ENCODE results near the gene TRAF1. TPM values are rescaled to one million over a fixed set of nuclear protein-coding genes. Genes with fewer than 3 reads are reported as not detected.
A peak's percentile ranks its signal among the peaks of the same experiment; 100 is the strongest.

TRAF1 gene
- total RNA-seq, 4 donors from 2014 or later: 12.3 to 21.0 (median 19.8) TPM

DNA sequence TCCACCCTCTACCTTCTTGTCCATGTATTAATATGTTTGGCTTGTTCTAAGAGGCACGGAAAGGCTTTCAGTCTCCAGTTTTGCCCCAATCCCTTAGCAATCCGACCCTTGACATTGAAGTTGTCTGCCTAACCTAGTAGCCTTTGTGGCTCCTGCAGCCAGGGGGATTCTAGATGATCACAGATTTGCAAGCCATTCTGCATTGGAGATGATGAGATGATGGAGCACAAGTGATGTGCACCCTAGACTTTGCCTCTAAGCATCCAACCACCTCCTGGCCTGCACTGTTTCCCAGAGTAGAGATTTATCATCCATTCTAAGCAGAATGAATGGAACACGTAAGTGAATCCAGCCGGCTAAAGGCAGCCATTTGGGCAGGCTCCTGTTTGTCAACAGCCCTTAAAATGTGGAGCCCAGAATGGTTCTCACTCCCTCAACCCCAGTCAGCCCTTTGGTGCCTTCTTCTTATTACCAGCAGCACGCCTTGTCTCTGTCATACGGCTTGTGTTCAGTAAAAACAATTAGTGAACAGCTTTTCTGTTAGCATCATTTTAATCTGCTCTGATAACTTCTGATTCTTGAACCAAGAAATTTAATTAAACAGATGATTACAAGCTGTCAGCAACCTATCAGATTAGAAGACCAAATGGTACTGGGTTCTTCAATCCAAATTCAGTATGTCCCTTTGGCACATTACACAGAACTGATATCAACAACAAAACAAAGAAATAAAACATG lies 5.7 kb upstream of the TRAF1 start:
- 57 to 63% methylated on average over 6 of the region's 6 CpGs for WGBS, 2 donors

DNA sequence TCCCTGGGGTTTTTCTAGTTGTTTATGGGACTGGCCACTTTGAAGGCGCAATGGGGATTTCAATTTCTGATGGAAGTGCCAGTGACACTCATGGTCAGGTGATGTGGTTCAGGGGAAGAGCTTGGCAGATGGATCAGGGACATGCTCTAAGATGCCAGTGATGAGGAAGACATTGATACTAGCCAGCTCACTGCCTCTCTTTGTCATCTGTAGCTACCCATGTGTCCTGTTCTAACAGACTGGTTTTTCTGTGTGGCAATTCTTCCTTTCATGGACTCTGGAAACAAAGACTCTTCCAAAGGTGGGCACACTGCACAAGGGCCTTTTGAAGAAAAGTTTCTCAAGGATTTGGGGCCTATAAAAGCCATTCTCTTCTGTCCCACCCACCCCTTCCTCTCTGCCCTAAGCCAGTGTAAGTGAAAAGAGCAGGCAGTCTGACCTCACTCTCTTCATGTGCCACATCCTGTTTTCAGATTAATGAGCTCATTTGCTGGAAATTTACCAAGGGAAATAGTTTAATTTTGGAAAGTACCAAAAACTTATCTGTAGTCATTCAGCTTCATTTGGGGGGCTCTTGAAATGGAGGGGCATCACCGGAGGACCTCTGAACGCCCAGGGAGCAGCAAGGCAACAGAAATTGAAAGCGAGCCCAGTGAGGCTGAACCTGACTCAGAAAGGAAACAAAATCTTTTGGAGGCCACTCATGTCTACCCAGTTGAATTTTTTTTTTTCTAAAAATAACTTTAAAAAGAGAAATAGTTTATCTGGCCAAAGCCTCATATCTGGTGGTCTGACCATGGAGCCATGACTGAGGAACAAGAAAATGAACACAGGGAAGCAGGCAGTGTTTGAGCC lies 4.9 kb upstream of the TRAF1 start:
- no peaks in the 10 kb centered on the region for H3K36me3 ChIP-seq
- peak overlapping the region; percentile 82 to 97 (median 95) for H3K27ac ChIP-seq
- H3K9me3 ChIP-seq: no peaks in the 10 kb centered on the region
- no peak overlapping the region for H3K4me3 ChIP-seq
- DNase-seq (ENCODE audit: low spot score in 2 of 2): peak in 1 of 2 donors; percentile 33
- no peaks in the 10 kb centered on the region for H3K27me3 ChIP-seq
- H3K4me1 ChIP-seq: peaks cover 0 to 82% (median 64%) of the 10 kb centered on the region in 4 donors
- WGBS, 2 donors: 20 to 23% methylated on average over 4 of the region's 4 CpGs
- TF ChIP-seq, protein P1, sequence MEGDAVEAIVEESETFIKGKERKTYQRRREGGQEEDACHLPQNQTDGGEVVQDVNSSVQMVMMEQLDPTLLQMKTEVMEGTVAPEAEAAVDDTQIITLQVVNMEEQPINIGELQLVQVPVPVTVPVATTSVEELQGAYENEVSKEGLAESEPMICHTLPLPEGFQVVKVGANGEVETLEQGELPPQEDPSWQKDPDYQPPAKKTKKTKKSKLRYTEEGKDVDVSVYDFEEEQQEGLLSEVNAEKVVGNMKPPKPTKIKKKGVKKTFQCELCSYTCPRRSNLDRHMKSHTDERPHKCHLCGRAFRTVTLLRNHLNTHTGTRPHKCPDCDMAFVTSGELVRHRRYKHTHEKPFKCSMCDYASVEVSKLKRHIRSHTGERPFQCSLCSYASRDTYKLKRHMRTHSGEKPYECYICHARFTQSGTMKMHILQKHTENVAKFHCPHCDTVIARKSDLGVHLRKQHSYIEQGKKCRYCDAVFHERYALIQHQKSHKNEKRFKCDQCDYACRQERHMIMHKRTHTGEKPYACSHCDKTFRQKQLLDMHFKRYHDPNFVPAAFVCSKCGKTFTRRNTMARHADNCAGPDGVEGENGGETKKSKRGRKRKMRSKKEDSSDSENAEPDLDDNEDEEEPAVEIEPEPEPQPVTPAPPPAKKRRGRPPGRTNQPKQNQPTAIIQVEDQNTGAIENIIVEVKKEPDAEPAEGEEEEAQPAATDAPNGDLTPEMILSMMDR (IDR thresholded peaks at IDR 0.05): no peak
- TF ChIP-seq POLR2A (IDR thresholded peaks at IDR 0.05) (no peak), EP300 (IDR thresholded peaks at IDR 0.05) (peak; percentile 34 to 62)

More for the DNA sequence above, 5.7 kb upstream of the TRAF1 start:
- Histone ChIP-seq H3K4me3 (no peak overlapping the region), H3K36me3 (no peaks in the 10 kb centered on the region), H3K4me1 (peaks cover 0 to 90% (median 67%) of the 10 kb centered on the region in 4 donors), H3K27me3 (no peaks in the 10 kb centered on the region), H3K27ac (peak overlapping the region; percentile 82 to 97 (median 95)), H3K9me3 (no peaks in the 10 kb centered on the region)
- TF ChIP-seq EP300 (IDR thresholded peaks at IDR 0.05) (no peak), POLR2A (IDR thresholded peaks at IDR 0.05) (no peak)
- TF ChIP-seq, protein P1 (IDR thresholded peaks at IDR 0.05): no peak
- no peak for DNase-seq (ENCODE audit: low spot score in 2 of 2)

DNA sequence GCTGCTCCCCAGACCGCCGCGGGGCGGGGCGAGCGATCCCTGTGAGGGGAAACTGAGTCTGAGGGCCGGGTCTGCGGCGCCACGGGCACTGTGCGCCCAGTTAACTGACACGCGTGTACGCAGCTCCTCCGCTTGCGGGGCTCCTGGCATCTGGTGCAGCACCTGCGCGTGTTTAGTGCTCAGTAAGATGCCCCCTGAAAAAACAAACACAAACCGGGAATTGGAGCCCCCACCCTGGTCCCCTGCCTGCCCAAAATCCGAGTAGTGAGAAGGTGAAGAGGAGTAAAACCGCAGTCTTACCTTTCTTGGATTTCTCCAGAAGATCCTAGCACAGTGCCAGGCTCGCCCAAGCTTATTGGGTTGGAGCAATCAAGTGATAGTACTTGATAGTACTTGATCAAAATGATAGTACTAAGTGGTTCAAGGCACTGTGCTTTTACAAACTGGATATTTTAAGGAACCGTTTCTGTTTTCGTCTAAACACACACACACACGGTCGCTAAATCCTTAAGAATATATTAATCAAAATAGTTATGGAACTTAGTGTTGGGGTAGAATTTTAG lies 2.7 kb upstream of the TRAF1 start:
- no peak for DNase-seq (ENCODE audit: low spot score in 2 of 2)
- peaks cover 0 to 69% (median 43%) of the 10 kb centered on the region in 4 donors for H3K4me1 ChIP-seq
- 32 to 71% methylated on average over 8 to 26 of the region's 26 CpGs for WGBS, 2 donors
- no peaks in the 10 kb centered on the region for H3K36me3 ChIP-seq
- no peaks in the 10 kb centered on the region for H3K9me3 ChIP-seq
- H3K4me3 ChIP-seq: peak overlapping the region; percentile 54 to 84 (median 66)
- no peak for TF ChIP-seq EP300 (IDR thresholded peaks at IDR 0.05)
- no peak for TF ChIP-seq POLR2A (IDR thresholded peaks at IDR 0.05)
- TF ChIP-seq, protein P1 (IDR thresholded peaks at IDR 0.05): no peak
- H3K27ac ChIP-seq: peak overlapping the region; percentile 75 to 97 (median 95)
- H3K27me3 ChIP-seq: no peaks in the 10 kb centered on the region

DNA sequence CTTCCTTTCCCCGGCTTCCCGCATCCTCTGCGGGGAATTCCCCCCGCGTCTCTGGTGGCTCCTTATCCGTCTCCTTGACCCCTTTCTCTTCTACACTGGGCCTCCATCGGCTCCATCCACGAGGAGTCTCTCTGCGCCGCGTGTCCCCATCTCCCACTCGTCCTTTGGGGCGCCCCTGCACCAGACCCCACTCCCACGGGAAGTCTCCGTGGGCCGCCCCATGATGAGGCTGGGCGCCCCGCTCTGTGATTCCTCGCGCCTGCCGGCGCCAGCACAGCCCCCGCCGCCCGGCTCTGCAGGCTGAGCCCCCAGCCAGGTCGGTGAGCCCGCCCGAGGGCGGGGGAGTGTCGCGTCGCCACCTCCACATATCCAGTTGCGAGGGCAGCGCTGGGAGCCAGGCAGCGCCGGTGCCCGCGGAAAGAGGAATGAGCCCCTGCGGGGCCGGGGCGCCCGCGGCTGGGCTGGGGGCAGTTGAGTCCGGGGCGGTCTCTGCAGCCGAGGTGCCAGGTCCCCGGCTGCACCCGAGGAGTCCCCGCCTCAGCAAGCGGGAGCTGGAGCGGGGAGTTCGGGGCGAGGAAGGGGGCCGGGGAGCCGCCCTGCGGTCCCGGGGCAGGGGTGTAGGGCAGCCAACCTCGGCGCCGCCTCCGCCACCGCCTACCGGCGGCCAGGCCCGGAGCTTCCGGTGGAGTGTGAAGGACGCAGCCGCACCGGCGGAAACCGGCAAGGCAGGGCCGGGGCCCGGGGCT lies 2.1 kb upstream of the TRAF1 start:
- H3K9me3 ChIP-seq: no peaks in the 10 kb centered on the region
- H3K4me1 ChIP-seq: peaks cover 0 to 63% (median 39%) of the 10 kb centered on the region in 4 donors
- H3K36me3 ChIP-seq: no peaks in the 10 kb centered on the region
- DNase-seq (ENCODE audit: low spot score in 2 of 2): peak; percentile 51 to 59
- WGBS, 2 donors: 1% methylated on average over 22 to 51 of the region's 73 CpGs
- TF ChIP-seq EP300 (IDR thresholded peaks at IDR 0.05) (peak in 1 of 2 donors; percentile 71), POLR2A (IDR thresholded peaks at IDR 0.05) (peak in 1 of 2 donors; percentile 55)
- TF ChIP-seq, protein P1 (IDR thresholded peaks at IDR 0.05): peak; percentile 15 to 66 (median 18)
- H3K27ac ChIP-seq: peak overlapping the region; percentile 75 to 97 (median 95)
- peak overlapping the region; percentile 54 to 84 (median 66) for H3K4me3 ChIP-seq
- no peaks in the 10 kb centered on the region for H3K27me3 ChIP-seq

Data from tibial nerve (tissue), 4 donors.